HepG2 (cell line): ENCODE measurements around the gene FAM83E. TPM values are rescaled to one million over a fixed set of nuclear protein-coding genes. Genes with fewer than 3 reads are reported as not detected.
A peak's percentile ranks its signal among the peaks of the same experiment; 100 is the strongest.

Experiments
- ATAC-seq: fragments of 200-7000 bp; cut with Tn5 transposase; 3 replicates; pipeline ENCODE4 v1.9.1; 2020; ENCODE audit warnings: mild to moderate bottlenecking, moderate library complexity
- BruUV-seq: library from RNA; stranded (reverse); fragments of 400-500 nt; replicated peaks from 2 replicates; lab custom pipeline; 2021; lab: Mats Ljungman, UMichigan
- CTCF ChIA-PET: fragments of 300-600 bp; formaldehyde crosslinking; extraction: SDS; loops from one replicate; lab custom pipeline; 2021; ENCODE audit warnings: low total read pairs, inconsistent platforms, low intra/inter-chr PET ratio; lab: Yijun Ruan, JAX
- POLR2A ChIA-PET: fragments of 350-600 bp; sonication (Branson Sonifier 250); formaldehyde crosslinking; loops from one replicate; lab custom pipeline; 2020; ENCODE audit warnings: antibody characterized with exemption, inconsistent platforms; lab: Yijun Ruan, JAX
- DNase-seq: peaks from one replicate; pipeline ENCODE4 v3.0.0-alpha.2; 2015; ENCODE audit warnings: low spot score
- FAIRE-seq: peaks from 3 replicates; lab custom pipeline; 2011; peaks lifted over from hg19 to GRCh38; lab: Jason Lieb, UNC
- H2AFZ ChIP-seq: one replicate; pipeline ENCODE4 v1.6.1; 2011; ENCODE audit warnings: low read length, inconsistent platforms
- H3K27ac ChIP-seq: fragments of 300-600 bp; 3 replicates; pipeline ENCODE4 v1.8.0; 2011; ENCODE audit warnings: mixed run types, mild to moderate bottlenecking, mixed read lengths, low read length, inconsistent platforms; ENCODE audit not compliant: insufficient read depth; ENCODE audit errors: extremely low read length
- H3K27me3 ChIP-seq, 2 experiments: fragments of 200-600 bp in 1 of 2; 2 replicates in 1 of 2; 3 replicates in 1 of 2; pipeline versions ENCODE4 v1.6.0 to v1.8.0; 2011; ENCODE audit warnings: low read length in 2 of 2, mild to moderate bottlenecking in 2 of 2, moderate library complexity in 2 of 2, inconsistent platforms in 1 of 2; ENCODE audit not compliant: insufficient read depth in 2 of 2, control insufficient read depth in 1 of 2
- H3K36me3 ChIP-seq, 2 experiments: fragments of 200-600 bp in 1 of 2; replicated peaks in 1 of 2; 2 replicates in 1 of 2; 3 replicates in 1 of 2; pipeline versions ENCODE4 v1.5.1 to v1.8.0; 2011; ENCODE audit warnings: low read length in 2 of 2, inconsistent platforms in 1 of 2; ENCODE audit not compliant: insufficient read depth in 2 of 2, control insufficient read depth in 1 of 2
- H3K4me1 ChIP-seq: 2 replicates; pipeline ENCODE4 v1.5.1; 2012; ENCODE audit warnings: low read length, inconsistent platforms; ENCODE audit not compliant: insufficient read depth
- H3K4me2 ChIP-seq: 2 replicates; pipeline ENCODE4 v1.6.0; 2011; ENCODE audit warnings: low read depth, low read length, inconsistent platforms
- H3K4me3 ChIP-seq, 3 experiments: fragments of 200-600 bp in 1 of 3; sonication (generic), shearing (Covaris generic) in 1 of 3; replicated peaks in 1 of 3; 2 replicates each; pipeline ENCODE4 v1.5.1; 2011 to 2016; ENCODE audit warnings: low read length in 3 of 3, inconsistent platforms in 2 of 3, low read depth in 2 of 3, mild to moderate bottlenecking in 2 of 3, control low read depth in 1 of 3, mixed read lengths in 1 of 3; ENCODE audit not compliant: insufficient read depth in 1 of 3
- H3K79me2 ChIP-seq: one replicate; pipeline ENCODE4 v1.6.1; 2011; ENCODE audit warnings: low read length, inconsistent platforms; ENCODE audit not compliant: insufficient read depth
- H3K9ac ChIP-seq: 2 replicates; pipeline ENCODE4 v1.6.0; 2011; ENCODE audit warnings: mild to moderate bottlenecking, low read depth, low read length, inconsistent platforms; ENCODE audit not compliant: insufficient read depth
- H3K9me3 ChIP-seq: 2 replicates; pipeline ENCODE4 v1.5.1; 2012; ENCODE audit warnings: mild to moderate bottlenecking, low read length
- H4K20me1 ChIP-seq: 2 replicates; pipeline ENCODE4 v1.6.0; 2011; ENCODE audit warnings: inconsistent platforms, mild to moderate bottlenecking, low read length, moderate library complexity; ENCODE audit not compliant: insufficient read depth
- ATF2 ChIP-seq: sonication (generic); formaldehyde crosslinking; IDR thresholded peaks from 2 replicates; pipeline ENCODE4 v1.4.0; 2020; ENCODE audit warnings: missing genetic modification reagents
- BCL6 ChIP-seq: IDR thresholded peaks from 2 replicates; pipeline ENCODE4 v1.6.1; 2016; ENCODE audit warnings: missing genetic modification reagents, missing compliant biosample characterization
- CEBPB ChIP-seq: IDR thresholded peaks from 2 replicates; pipeline ENCODE4 v1.6.1; 2011; ENCODE audit warnings: low read depth, low read length, improper control_type of control experiment, borderline replicate concordance
- EHMT2 ChIP-seq: fragments of 200-600 bp; sonication (generic); IDR thresholded peaks from 2 replicates; pipeline ENCODE4 v1.7.0; 2017; ENCODE audit warnings: antibody characterized with exemption, low read depth, low read length, borderline replicate concordance
- ESRRA ChIP-seq: sonication (generic); formaldehyde crosslinking; IDR thresholded peaks from 2 replicates; pipeline ENCODE4 v1.5.1; 2020; ENCODE audit warnings: mild to moderate bottlenecking, low read depth, missing genetic modification reagents
- SALL2 ChIP-seq: sonication (generic); formaldehyde crosslinking; IDR thresholded peaks from 2 replicates; pipeline ENCODE4 v1.8.1; 2023; ENCODE audit warnings: mild to moderate bottlenecking, missing genetic modification reagents, inconsistent platforms
- SIX4 ChIP-seq: sonication (generic); formaldehyde crosslinking; IDR thresholded peaks from 2 replicates; pipeline ENCODE4 v1.4.0; 2020; ENCODE audit warnings: missing genetic modification reagents
- USF2 ChIP-seq, 2 experiments: sonication (generic) in 1 of 2; formaldehyde crosslinking in 1 of 2; IDR thresholded peaks; 2 replicates each; pipeline versions ENCODE4 v1.5.1 to v1.6.1; 2011 to 2020; ENCODE audit warnings: borderline replicate concordance in 1 of 2, low read depth in 1 of 2, low read length in 1 of 2, mild to moderate bottlenecking in 1 of 2, missing genetic modification reagents in 1 of 2, moderate library complexity in 1 of 2
- ZBTB39 ChIP-seq: sonication (generic); formaldehyde crosslinking; IDR thresholded peaks from 2 replicates; pipeline ENCODE4 v1.5.0; 2020; ENCODE audit warnings: missing genetic modification reagents
- ZGPAT ChIP-seq: IDR thresholded peaks from 2 replicates; pipeline ENCODE4 v1.6.1; 2016; ENCODE audit warnings: mild to moderate bottlenecking
- ZNF34 ChIP-seq: sonication (generic); formaldehyde crosslinking; IDR thresholded peaks from 2 replicates; pipeline ENCODE4 v1.4.0; 2020; ENCODE audit warnings: mild to moderate bottlenecking, missing genetic modification reagents, borderline replicate concordance
- ZNF382 ChIP-seq: sonication (generic); formaldehyde crosslinking; IDR thresholded peaks from 2 replicates; pipeline ENCODE4 v1.5.0; 2020; ENCODE audit warnings: missing genetic modification reagents, mild to moderate bottlenecking, borderline replicate concordance
- ZNF781 ChIP-seq: sonication (generic); formaldehyde crosslinking; IDR thresholded peaks from 2 replicates; pipeline ENCODE4 v1.5.1; 2020; ENCODE audit warnings: borderline replicate concordance, mild to moderate bottlenecking, missing genetic modification reagents; ENCODE audit errors: not compliant biosample characterization
- ZNF891 ChIP-seq: sonication (generic); formaldehyde crosslinking; IDR thresholded peaks from 2 replicates; pipeline ENCODE4 v1.5.0; 2020; ENCODE audit warnings: mild to moderate bottlenecking, missing genetic modification reagents
- ZSCAN21 ChIP-seq: sonication (generic); formaldehyde crosslinking; IDR thresholded peaks from 2 replicates; pipeline ENCODE4 v1.8.0; 2022; ENCODE audit warnings: mild to moderate bottlenecking, missing genetic modification reagents, moderate library complexity, borderline replicate concordance
- WGBS: methylation state at CpG from one replicate; pipeline ENCODE4 v1.1.6; 2017; ENCODE audit warnings: low lambda C conversion rate; 5-methylcytosine and 5-hydroxymethylcytosine counted together
- in situ Hi-C: cut with HindIII; loops from 2 replicates; pipeline ENCODE4 v1.10.0; 2017; ENCODE audit warnings: low pct_unique_long_range_greater_than_20kb; ENCODE audit not compliant: extremely low pct_ligation_motif_present
- intact Hi-C: fragments of 100-400 bp; cut with micrococcal nuclease; formaldehyde crosslinking; loops from one replicate; pipeline ENCODE4 v1.10.0; 2022; ENCODE audit not compliant: unreplicated experiment
- polyA plus RNA-seq, 8 experiments: library from polyadenylated mRNA; depleted of rRNA in 3 of 8; stranded (reverse) in 7 of 8; unstranded in 1 of 8; fragments of >200 nt; fragmentation: Illumina TruSeq in 4 of 8; extraction: Trizol in 4 of 8; gene quantifications; 2 replicates each; pipeline versions ENCODE4 v1.2.1 to v1.2.3, GENCODE V29; 2011 to 2016; ENCODE audit warnings: low read depth in 4 of 8, missing spikeins in 1 of 8, mixed read lengths in 1 of 8; ENCODE audit not compliant: insufficient read depth in 1 of 8
- total RNA-seq, 5 experiments: library from RNA; depleted of rRNA; stranded (reverse); fragments of >200 nt; fragmentation: Illumina TruSeq; extraction: Trizol; gene quantifications; 2 replicates each; pipeline ENCODE4 v1.2.3, GENCODE V29; 2016; ENCODE audit warnings: low read depth in 1 of 5

Gene FAM83E
- total and polyA plus RNA-seq, 2 of the 13 experiments (the other 11 are each of a cell fraction or from before 2014, with no cell fraction given) = 0.18 to 0.60 TPM

- intact Hi-C loops = no loop called here
- ChIA-PET CTCF (no interaction called here), POLR2A (no interaction called here)
- H2AFZ ChIP-seq = no peak overlapping the region
- FAIRE-seq (no peak), ATAC-seq (no peak), DNase-seq (no peak)
- no peaks in the 10 kb centered on the region for H3K79me2 ChIP-seq
- no peak overlapping the region for H3K9ac ChIP-seq
- no peak overlapping the region for H3K4me3 ChIP-seq
- BruUV-seq = no TSS peak
- 60% methylated on average over 5 of the region's 5 CpGs for WGBS
- no peaks in the 10 kb centered on the region for H4K20me1 ChIP-seq
- H3K27ac ChIP-seq = no peak overlapping the region
- H3K4me2 ChIP-seq = no peak overlapping the region
- H3K27me3 ChIP-seq = peaks cover 1 to 3% of the 10 kb centered on the region in 2 experiments; a peak in 2 of 5 replicates
- H3K9me3 ChIP-seq = no peaks in the 10 kb centered on the region
- in situ Hi-C loops = no loop called here
- H3K36me3 ChIP-seq = no peaks in the 10 kb centered on the region
- H3K4me1 ChIP-seq = no peaks in the 10 kb centered on the region
- no peak for TF ChIP-seq EHMT2
- no peak for TF ChIP-seq ZNF34
- no peak for TF ChIP-seq ESRRA (CRISPR knock-in tag)
- TF ChIP-seq CEBPB = peak; percentile 59; the same call in 1 of the 2 replicates
- TF ChIP-seq ATF2 = no peak
- no peak for TF ChIP-seq ZGPAT (CRISPR knock-in tag)
- TF ChIP-seq ZNF781 = no peak
- TF ChIP-seq ZSCAN21 (CRISPR knock-in tag) = no peak
- no peak for TF ChIP-seq ZBTB39 (CRISPR knock-in tag)
- TF ChIP-seq ZNF382 (CRISPR knock-in tag) = no peak
- TF ChIP-seq ZNF891 (CRISPR knock-in tag) = no peak
- no peak for TF ChIP-seq BCL6
- no peak for TF ChIP-seq SALL2 (CRISPR knock-in tag)
- TF ChIP-seq SIX4 = no peak
- no peak for TF ChIP-seq USF2 (IDR thresholded peaks at IDR 0.05; ENCODE audit: low read depth, low read length)
- TF ChIP-seq USF2 (CRISPR knock-in tag; IDR thresholded peaks at IDR 0.05; ENCODE audit: borderline replicate concordance) = no peak
These were observed 44.9 kb upstream of the FAM83E start for GRCh38 chr19:48659768-48660167.
